Activated CD4-positive, alpha-beta T cell treated with anti-CD3 and anti-CD28 coated beads, Interleukin-2, amount 50 U/mL, for 1 hour (primary cell): ENCODE data around the gene CREG2.

Experiments
- DNase-seq: peaks from one replicate; pipeline ENCODE4 v3.0.0-alpha.2; 2020

CREG2 gene

GRCh38 chr2:101303688-101304087, 83.6 kb downstream of the CREG2 start:
- no peak for DNase-seq

- no peak for DNase-seq
Measured at GRCh38 chr2:101302016-101302415, 85.3 kb downstream of the CREG2 start.

- DNase-seq, result no peak
Measured at GRCh38 chr2:101300836-101301235, 86.5 kb downstream of the CREG2 start.

- DNase-seq, result no peak
Measured at GRCh38 chr2:101300164-101300563, 87.1 kb downstream of the CREG2 start.

- no peak for DNase-seq
Measured at GRCh38 chr2:101299604-101300003, 87.7 kb downstream of the CREG2 start.

GRCh38 chr2:101297383-101297782, 89.9 kb downstream of the CREG2 start:
- DNase-seq, result no peak

- DNase-seq, result no peak
Measured at GRCh38 chr2:101296371-101296770, 90.9 kb downstream of the CREG2 start.

GRCh38 chr2:101295895-101296294, 91.4 kb downstream of the CREG2 start:
- no peak for DNase-seq
